OCI-LY1 (cell line): ENCODE results near the gene KDM1A.

ENCODE experiments used
- H2AFZ ChIP-seq: fragments of 200-600 bp; sonication (generic), shearing (Covaris generic); 2 replicates; pipeline ENCODE4 v1.6.0; 2014; ENCODE audit warnings: antibody characterized with exemption, mild to moderate bottlenecking, low read length
- H3F3A ChIP-seq: fragments of 200-600 bp; sonication (generic), shearing (Covaris generic); 2 replicates; pipeline ENCODE4 v1.6.0; 2014; ENCODE audit warnings: mild to moderate bottlenecking, antibody characterized with exemption, low read length, moderate library complexity; ENCODE audit not compliant: insufficient read depth
- H3K27ac ChIP-seq: fragments of 200-600 bp; sonication (generic); 2 replicates; pipeline ENCODE4 v1.5.1; 2014; ENCODE audit warnings: low read length, mixed run types, mild to moderate bottlenecking, low read depth; ENCODE audit not compliant: poor library complexity, severe bottlenecking
- H3K27me3 ChIP-seq: fragments of 200-600 bp; sonication (generic); 2 replicates; pipeline ENCODE4 v1.6.0; 2014; ENCODE audit warnings: antibody characterized with exemption, mild to moderate bottlenecking, low read length, moderate library complexity; ENCODE audit not compliant: insufficient read depth
- H3K36me3 ChIP-seq: fragments of 200-600 bp; sonication (generic); 2 replicates; pipeline ENCODE4 v1.6.1; 2014; ENCODE audit warnings: mild to moderate bottlenecking, antibody characterized with exemption, low read length, moderate library complexity, mixed read lengths; ENCODE audit not compliant: insufficient read depth
- H3K4me1 ChIP-seq: fragments of 200-600 bp; sonication (generic); 2 replicates; pipeline ENCODE4 v1.5.1; 2014; ENCODE audit warnings: mild to moderate bottlenecking, low read length, moderate library complexity; ENCODE audit not compliant: insufficient read depth, severe bottlenecking
- H3K4me2 ChIP-seq: fragments of 200-600 bp; sonication (generic), shearing (Covaris generic); 2 replicates; pipeline ENCODE4 v1.6.1; 2014; ENCODE audit warnings: low read length
- H3K4me3 ChIP-seq: fragments of 200-600 bp; sonication (generic); 2 replicates; pipeline ENCODE4 v1.5.1; 2014; ENCODE audit warnings: low read length, low read depth, mild to moderate bottlenecking, mixed read lengths; ENCODE audit not compliant: poor library complexity, severe bottlenecking
- H3K79me2 ChIP-seq: fragments of 200-600 bp; shearing (Covaris generic); 2 replicates; pipeline ENCODE4 v1.6.1; 2016; ENCODE audit warnings: mixed run types, low read length, mixed read lengths; ENCODE audit not compliant: insufficient read depth
- H3K9ac ChIP-seq: fragments of 200-600 bp; sonication (generic), shearing (Covaris generic); 2 replicates; pipeline ENCODE4 v1.6.1; 2014; ENCODE audit warnings: mild to moderate bottlenecking, low read length, mixed read lengths
- H3K9me2 ChIP-seq: fragments of 200-600 bp; sonication (generic), shearing (Covaris generic); 2 replicates; pipeline ENCODE4 v1.6.1; 2014; ENCODE audit warnings: low read depth, mild to moderate bottlenecking, low read length, mixed read lengths
- H3K9me3 ChIP-seq: fragments of 200-600 bp; shearing (Covaris generic); 2 replicates; pipeline ENCODE4 v1.6.1; 2014; ENCODE audit warnings: low read length, mixed read lengths
- H4K20me1 ChIP-seq: fragments of 200-600 bp; sonication (generic), shearing (Covaris generic); 2 replicates; pipeline ENCODE4 v1.6.0; 2016; ENCODE audit warnings: mild to moderate bottlenecking, low read length; ENCODE audit not compliant: insufficient read depth
- CTCF ChIP-seq: fragments of 200-600 bp; sonication (generic), shearing (Covaris generic); IDR thresholded peaks from 2 replicates; pipeline ENCODE4 v1.5.1; 2017; ENCODE audit warnings: mild to moderate bottlenecking, antibody characterized with exemption, low read length, moderate library complexity, mixed read lengths
- EZH2 ChIP-seq: fragments of 200-600 bp; sonication (generic), shearing (Covaris generic); IDR thresholded peaks from 2 replicates; pipeline ENCODE4 v1.8.0; 2017; ENCODE audit warnings: borderline replicate concordance, mixed run types, mild to moderate bottlenecking, antibody characterized with exemption, low read length, moderate library complexity, mixed read lengths

KDM1A gene

DNA sequence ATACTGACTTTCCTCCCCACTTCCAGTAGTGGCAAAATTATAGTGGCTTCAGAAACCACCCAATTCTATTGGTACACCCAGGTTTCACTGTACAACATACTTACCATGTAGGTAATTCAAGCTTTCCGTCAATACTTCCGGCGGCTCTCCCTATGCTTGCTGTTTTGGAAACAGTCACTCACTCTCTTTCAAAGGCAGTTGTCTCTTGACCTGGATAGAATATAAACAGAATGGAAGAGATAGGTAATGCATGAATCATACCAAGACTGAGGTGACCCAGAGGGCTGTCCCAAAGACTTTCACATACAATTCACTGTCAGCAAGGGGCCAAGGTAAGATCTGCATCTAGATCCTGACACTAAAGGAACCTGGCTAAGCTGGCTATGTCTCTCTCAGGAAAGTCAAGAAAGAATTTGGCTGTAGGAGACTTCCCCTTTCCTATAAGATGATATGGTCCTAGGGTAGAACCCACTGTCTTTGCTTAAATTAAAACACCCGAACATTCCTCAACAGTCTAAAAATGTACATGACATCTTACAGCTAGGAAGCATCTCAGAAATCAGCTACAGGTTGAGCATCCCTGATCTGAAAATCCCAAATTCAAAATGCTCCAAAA, 89.8 kb downstream of the KDM1A start:
- no peak overlapping the region for H3K9ac ChIP-seq
- H4K20me1 ChIP-seq = no peaks in the 10 kb centered on the region
- TF ChIP-seq EZH2 (no peak), CTCF (no peak)
- no peaks in the 10 kb centered on the region for H3K36me3 ChIP-seq
- H3K9me2 ChIP-seq = no peaks in the 10 kb centered on the region
- H3K4me3 ChIP-seq = no peak overlapping the region
- H3K27me3 ChIP-seq = no peaks in the 10 kb centered on the region
- no peaks in the 10 kb centered on the region for H3F3A ChIP-seq
- H3K4me1 ChIP-seq = no peaks in the 10 kb centered on the region
- H3K9me3 ChIP-seq = no peaks in the 10 kb centered on the region
- H2AFZ ChIP-seq = no peak overlapping the region
- H3K4me2 ChIP-seq = no peak overlapping the region
- no peaks in the 10 kb centered on the region for H3K79me2 ChIP-seq
- H3K27ac ChIP-seq = no peak overlapping the region

DNA sequence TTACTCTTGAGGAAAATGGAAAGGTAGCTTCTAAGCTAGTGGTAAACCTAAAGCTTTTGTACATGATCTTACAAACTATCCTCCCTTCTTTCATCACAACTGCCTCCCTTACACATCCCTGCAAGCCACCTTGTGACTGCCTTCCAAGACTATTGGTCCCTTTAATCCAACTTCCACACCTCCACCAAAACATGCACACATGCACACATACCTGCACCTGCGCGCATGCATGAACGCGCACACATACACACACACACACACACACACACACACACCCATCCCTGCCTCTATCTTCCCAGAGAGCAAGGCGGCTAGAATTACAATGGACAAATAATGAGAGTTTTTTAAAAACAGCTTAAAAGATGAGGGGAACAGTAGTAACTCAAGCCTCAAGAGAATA, 91.1 kb downstream of the KDM1A start:
- Histone ChIP-seq H3K9me3 (no peaks in the 10 kb centered on the region), H3K79me2 (no peaks in the 10 kb centered on the region), H3K4me2 (no peak overlapping the region), H3K36me3 (no peaks in the 10 kb centered on the region), H3K27me3 (no peaks in the 10 kb centered on the region), H2AFZ (no peak overlapping the region), H3F3A (no peaks in the 10 kb centered on the region), H4K20me1 (no peaks in the 10 kb centered on the region), H3K27ac (no peak overlapping the region), H3K4me1 (no peaks in the 10 kb centered on the region), H3K9ac (no peak overlapping the region), H3K9me2 (no peaks in the 10 kb centered on the region), H3K4me3 (no peak overlapping the region)
- TF ChIP-seq CTCF = no peak
- no peak for TF ChIP-seq EZH2

DNA sequence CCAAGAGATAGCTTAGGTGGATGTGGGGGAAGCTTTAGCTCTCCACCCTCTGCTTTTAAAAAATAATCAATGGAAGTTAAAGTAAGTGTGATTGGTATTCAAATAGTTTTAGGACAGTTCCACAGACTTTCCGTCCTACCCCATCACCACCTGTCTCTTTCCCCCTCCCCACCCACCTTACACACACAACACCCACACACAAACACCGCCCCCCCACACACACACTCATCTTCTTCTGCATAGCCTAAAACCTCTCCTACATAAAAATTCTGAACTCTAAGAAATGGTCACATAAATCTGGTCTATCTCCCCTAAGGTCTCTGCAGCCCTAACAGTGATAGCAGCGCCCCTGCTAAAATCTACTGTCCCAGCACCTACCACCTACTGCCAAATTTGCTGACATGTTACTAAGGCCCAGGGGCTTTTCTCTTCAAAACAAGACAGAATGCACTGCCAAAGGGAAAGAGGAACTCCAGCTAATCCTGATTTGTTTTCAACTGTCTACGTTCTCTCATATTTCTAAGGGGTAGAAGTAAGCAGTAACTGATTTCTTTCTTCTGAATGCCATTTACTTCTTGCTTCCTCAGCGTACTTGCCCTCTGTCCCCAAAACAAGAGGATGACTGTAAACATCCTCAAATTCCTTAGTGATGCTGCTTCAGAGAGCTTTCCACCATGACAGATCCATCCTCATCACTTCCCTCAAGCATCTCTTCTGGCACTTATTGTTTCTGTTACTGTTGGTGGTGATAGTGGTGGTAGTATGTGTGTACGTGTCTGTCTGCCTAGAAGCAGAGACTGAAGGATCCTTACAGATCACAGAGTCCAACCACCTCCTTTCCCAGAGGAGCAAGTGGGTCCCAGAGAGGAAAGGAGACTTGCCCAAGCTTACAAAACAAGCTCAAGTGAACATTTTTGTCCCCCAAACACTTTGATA, 92.6 kb downstream of the KDM1A start:
- Histone ChIP-seq H3K4me2 (no peak overlapping the region), H3K9ac (no peak overlapping the region), H3K27me3 (no peaks in the 10 kb centered on the region), H3K9me2 (no peaks in the 10 kb centered on the region), H3K4me3 (no peak overlapping the region), H3K9me3 (no peaks in the 10 kb centered on the region), H3K4me1 (no peaks in the 10 kb centered on the region), H3K79me2 (no peaks in the 10 kb centered on the region), H3F3A (no peaks in the 10 kb centered on the region), H3K27ac (no peak overlapping the region), H2AFZ (no peak overlapping the region), H3K36me3 (no peaks in the 10 kb centered on the region), H4K20me1 (no peaks in the 10 kb centered on the region)
- TF ChIP-seq EZH2 = no peak
- TF ChIP-seq CTCF = no peak
